Activated T-cell treated with anti-CD3 and anti-CD28 coated beads, Interleukin-2, amount 50 U/mL, for 72 hours (primary cell): Measurements from ENCODE around the gene STAC. TPM values are rescaled to one million over a fixed set of nuclear protein-coding genes. Genes with fewer than 3 reads are reported as not detected.
"Not testable (repeated sequence)": the region's sequence is repeated elsewhere in the genome, so short reads cannot be mapped to it uniquely, and the experiment has no call there.

Source experiments
- ATAC-seq, 2 donors: fragments of 150-1000 bp; cut with Tn5 transposase; replicated peaks in 1 of 2; 2 replicates each; pipeline ENCODE4 v1.10.0; 2021; ENCODE audit warnings: moderate library complexity in 2 of 2, mild to moderate bottlenecking in 1 of 2
- DNase-seq, 2 donors: peaks; one replicate each; pipeline ENCODE4 v3.0.0; 2021 to 2022; ENCODE audit warnings: mixed read lengths in 1 of 2
- H3K27ac Mint-ChIP-seq: one replicate; pipeline ENCODE4 v1.8.0; 2022; ENCODE audit warnings: mild to moderate bottlenecking, moderate library complexity, mixed read lengths
- H3K27me3 Mint-ChIP-seq: one replicate; pipeline ENCODE4 v1.8.0; 2022; ENCODE audit warnings: low read depth, mixed read lengths
- H3K36me3 Mint-ChIP-seq, 2 donors: one replicate each; pipeline ENCODE4 v1.8.0; 2022; ENCODE audit warnings: mixed read lengths in 2 of 2, mild to moderate bottlenecking in 1 of 2; ENCODE audit not compliant: insufficient read depth in 2 of 2
- H3K4me1 Mint-ChIP-seq: one replicate; pipeline ENCODE4 v1.8.0; 2022; ENCODE audit warnings: low read depth, mixed read lengths
- H3K4me3 Mint-ChIP-seq, 2 donors: one replicate each; pipeline ENCODE4 v1.8.0; 2022; ENCODE audit warnings: mild to moderate bottlenecking in 2 of 2, mixed read lengths in 2 of 2, moderate library complexity in 2 of 2
- H3K9me3 Mint-ChIP-seq, 2 donors: one replicate each; pipeline ENCODE4 v1.8.0; 2022; ENCODE audit warnings: mixed read lengths in 2 of 2
- total RNA-seq, 2 donors: library from RNA; stranded (reverse); gene quantifications; one replicate each; pipeline ENCODE4 v1.2.3, GENCODE V29; 2022

The STAC gene
- total RNA-seq, 2 donors from 2014 or later, result not detected

- Mint-ChIP-seq H3K27ac (no peak overlapping the region), H3K4me1 (no peaks in the 10 kb centered on the region), H3K9me3 (no peaks in the 10 kb centered on the region), H3K4me3 (no peak overlapping the region), H3K36me3 (no peaks in the 10 kb centered on the region), H3K27me3 (peaks cover 14% of the 10 kb centered on the region)
- ATAC-seq, result no peak
- DNase-seq, result no peak
Measured at GRCh38 chr3:36558961-36559360, 178.7 kb downstream of the STAC start.

DNA sequence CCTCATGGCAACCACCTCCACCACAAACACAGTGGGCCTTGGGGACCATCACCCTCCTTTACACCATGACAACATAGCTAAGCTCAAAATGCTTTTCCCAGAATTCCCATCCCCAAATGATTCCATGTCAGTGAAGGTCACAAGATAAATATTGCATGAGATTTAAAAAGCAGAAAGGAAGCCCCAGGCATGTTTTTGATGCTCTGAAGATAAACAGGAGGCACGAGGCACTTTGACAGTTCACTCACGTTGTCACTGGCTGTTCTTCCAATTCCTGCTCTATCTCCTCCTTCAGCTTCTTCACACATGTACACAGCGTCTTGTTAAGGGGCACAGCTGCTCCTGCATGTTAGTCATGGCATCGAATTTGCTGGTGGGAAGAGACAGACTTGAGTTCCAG is 180.4 kb downstream of the STAC start:
- no peaks in the 10 kb centered on the region for H3K36me3 Mint-ChIP-seq
- peaks cover 14% of the 10 kb centered on the region for H3K27me3 Mint-ChIP-seq
- no peaks in the 10 kb centered on the region for H3K4me1 Mint-ChIP-seq
- no peak for DNase-seq
- no peak overlapping the region for H3K4me3 Mint-ChIP-seq
- H3K27ac Mint-ChIP-seq, result no peak overlapping the region
- ATAC-seq, result no peak
- H3K9me3 Mint-ChIP-seq, result no peaks in the 10 kb centered on the region

- Mint-ChIP-seq H3K4me3 (no peak overlapping the region), H3K27ac (no peak overlapping the region), H3K4me1 (no peaks in the 10 kb centered on the region), H3K9me3 (no peaks in the 10 kb centered on the region), H3K27me3 (peaks cover 14% of the 10 kb centered on the region), H3K36me3 (no peaks in the 10 kb centered on the region)
- no peak for DNase-seq
- ATAC-seq, result no peak
Measured at GRCh38 chr3:36561601-36562000, 181.3 kb downstream of the STAC start.

DNA sequence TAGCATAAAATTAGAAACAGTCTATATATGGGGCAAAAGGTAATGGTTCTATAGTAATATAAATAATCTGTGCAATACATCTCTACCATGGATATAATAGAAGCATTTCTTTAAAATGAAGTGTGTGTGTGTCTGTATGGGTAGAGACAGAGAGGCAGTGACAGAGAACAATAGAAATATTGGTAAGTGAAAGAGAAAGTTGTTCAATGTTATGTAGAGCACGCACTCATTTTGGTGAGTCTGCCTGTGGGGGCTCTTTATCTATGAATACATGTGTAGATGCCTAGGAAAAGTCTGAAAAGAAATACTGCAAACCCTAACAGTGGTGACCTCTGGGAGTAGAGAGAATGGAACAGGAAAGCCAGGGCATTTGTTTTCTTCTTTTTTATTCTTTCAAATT is 182.6 kb downstream of the STAC start:
- no peak for DNase-seq
- no peak for ATAC-seq
- Mint-ChIP-seq H3K36me3 (no peaks in the 10 kb centered on the region), H3K27ac (no peak overlapping the region), H3K4me1 (no peaks in the 10 kb centered on the region), H3K4me3 (no peak overlapping the region), H3K9me3 (no peaks in the 10 kb centered on the region), H3K27me3 (peaks cover 14% of the 10 kb centered on the region)

DNA sequence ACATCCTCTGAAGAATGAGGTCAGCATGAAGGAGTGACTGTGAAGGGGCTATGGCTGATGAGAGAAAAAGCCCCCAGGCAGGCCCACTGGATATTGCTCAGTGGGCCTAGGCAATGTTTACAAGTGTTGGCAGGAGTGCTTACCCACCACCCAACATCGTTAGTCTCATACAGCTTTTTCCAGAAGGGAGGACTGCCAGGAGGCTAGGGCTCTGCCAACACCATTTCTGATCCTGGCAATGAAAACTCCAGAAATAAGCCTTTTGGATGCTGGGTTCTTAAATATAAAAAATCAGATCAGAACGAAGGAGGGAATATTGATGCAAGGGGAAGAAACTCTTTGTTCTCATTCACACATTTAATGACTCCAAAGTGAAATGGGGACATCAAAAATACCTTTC is 194.9 kb downstream of the STAC start:
- Mint-ChIP-seq H3K9me3 (peaks cover 8 to 12% of the 10 kb centered on the region in 2 donors), H3K27me3 (no peaks in the 10 kb centered on the region), H3K4me3 (no peak overlapping the region), H3K27ac (no peak overlapping the region), H3K36me3 (peaks cover 2 to 6% of the 10 kb centered on the region in 2 donors), H3K4me1 (no peaks in the 10 kb centered on the region)
- no peak for ATAC-seq
- DNase-seq, result no peak

DNA sequence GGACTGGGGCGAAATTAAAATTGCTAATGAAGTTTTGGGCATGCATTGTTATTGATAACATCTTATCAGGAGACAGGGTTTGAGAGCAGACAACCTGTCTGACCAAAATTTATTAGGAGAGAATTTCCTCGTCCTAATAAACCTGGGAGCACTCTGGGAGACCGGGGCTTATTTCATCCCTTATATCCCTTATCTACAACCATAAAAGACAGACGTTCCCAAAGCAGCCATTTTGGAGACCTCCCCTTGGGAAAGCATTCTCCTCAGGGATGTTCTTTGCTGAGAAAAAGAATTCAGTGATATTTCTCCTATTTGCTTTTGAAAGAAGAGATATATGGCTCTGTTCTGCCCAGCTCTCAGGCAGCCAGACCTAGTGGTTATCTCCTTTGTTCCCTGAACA is 198.1 kb downstream of the STAC start:
- not testable (repeated sequence) for H3K36me3 Mint-ChIP-seq, DNase-seq, H3K27ac Mint-ChIP-seq, H3K4me1 Mint-ChIP-seq, H3K27me3 Mint-ChIP-seq, ATAC-seq, H3K4me3 Mint-ChIP-seq
- peaks cover 10 to 18% of the 10 kb centered on the region in 2 donors for H3K9me3 Mint-ChIP-seq

DNA sequence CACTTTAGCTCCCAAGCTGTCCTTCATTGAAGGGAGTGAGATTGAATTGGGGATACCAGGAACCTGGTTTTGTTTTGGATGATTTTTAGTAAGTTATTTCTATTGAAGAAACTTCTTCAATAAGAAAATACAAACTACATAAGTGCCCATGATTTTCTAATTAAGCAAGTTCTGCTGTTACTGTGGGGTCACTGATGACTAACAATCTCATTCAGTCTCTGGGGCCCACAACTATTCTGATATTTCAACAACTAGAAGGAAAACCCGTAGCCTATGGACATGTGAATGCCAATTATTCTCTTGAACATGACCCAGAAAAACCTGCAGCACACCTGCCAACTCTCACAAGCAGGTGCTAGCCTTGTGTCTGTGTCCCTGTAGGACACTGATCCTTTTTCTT is 199.4 kb downstream of the STAC start:
- H3K4me1 Mint-ChIP-seq, result no peaks in the 10 kb centered on the region
- H3K4me3 Mint-ChIP-seq, result no peak overlapping the region
- DNase-seq (no peak), ATAC-seq (no peak)
- H3K27ac Mint-ChIP-seq, result no peak overlapping the region
- peaks cover 11 to 15% of the 10 kb centered on the region in 2 donors for H3K9me3 Mint-ChIP-seq
- no peaks in the 10 kb centered on the region for H3K27me3 Mint-ChIP-seq
- peaks cover 2 to 6% of the 10 kb centered on the region in 2 donors for H3K36me3 Mint-ChIP-seq

DNA sequence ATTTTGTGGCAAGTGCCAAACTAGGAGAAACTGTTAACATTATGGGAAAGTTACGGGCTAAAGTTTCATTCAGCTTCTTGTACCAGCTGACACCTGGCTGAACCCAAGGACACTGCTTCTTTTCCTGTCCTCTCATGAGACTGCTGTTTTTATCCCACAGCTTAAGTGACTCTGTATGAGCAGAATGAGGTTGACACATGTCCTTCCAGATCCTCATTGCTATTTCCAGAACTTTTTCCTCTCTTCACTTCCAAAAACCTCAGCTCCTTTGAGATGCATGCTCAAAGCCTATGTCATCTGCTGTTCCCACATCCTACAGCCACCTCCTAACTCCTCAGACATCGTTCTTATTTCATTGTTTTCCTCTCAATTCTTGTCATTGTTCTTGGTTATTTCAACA is 200.4 kb downstream of the STAC start:
- Mint-ChIP-seq H3K4me3 (no peak overlapping the region), H3K27me3 (no peaks in the 10 kb centered on the region), H3K9me3 (peaks cover 11 to 15% of the 10 kb centered on the region in 2 donors), H3K27ac (no peak overlapping the region), H3K4me1 (no peaks in the 10 kb centered on the region), H3K36me3 (peaks cover 2 to 6% of the 10 kb centered on the region in 2 donors)
- no peak for DNase-seq
- ATAC-seq, result no peak

DNA sequence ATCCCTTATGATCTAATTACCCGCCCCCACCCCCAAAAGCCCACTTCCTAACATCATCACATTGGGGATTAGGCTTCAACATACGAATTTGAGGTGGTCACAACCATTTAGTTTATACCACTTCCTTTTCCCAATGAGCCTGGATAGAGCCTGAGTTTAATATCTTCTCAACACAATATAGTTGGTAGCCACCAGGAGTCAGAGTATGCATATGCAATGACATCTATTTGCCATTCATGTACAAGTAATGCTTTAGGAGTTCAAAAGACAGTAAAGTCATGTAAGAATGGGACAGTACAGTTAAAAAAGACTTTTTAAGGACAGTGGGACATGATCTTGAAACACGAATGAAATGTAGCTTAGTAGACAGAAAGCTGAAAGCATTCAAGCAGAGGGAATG is 211.7 kb downstream of the STAC start:
- Mint-ChIP-seq H3K9me3 (peaks cover under 1 to 3% of the 10 kb centered on the region in 2 donors), H3K4me3 (no peak overlapping the region), H3K27me3 (peaks cover 13% of the 10 kb centered on the region), H3K4me1 (no peaks in the 10 kb centered on the region), H3K36me3 (no peaks in the 10 kb centered on the region), H3K27ac (no peak overlapping the region)
- ATAC-seq, result no peak
- DNase-seq, result no peak

DNA sequence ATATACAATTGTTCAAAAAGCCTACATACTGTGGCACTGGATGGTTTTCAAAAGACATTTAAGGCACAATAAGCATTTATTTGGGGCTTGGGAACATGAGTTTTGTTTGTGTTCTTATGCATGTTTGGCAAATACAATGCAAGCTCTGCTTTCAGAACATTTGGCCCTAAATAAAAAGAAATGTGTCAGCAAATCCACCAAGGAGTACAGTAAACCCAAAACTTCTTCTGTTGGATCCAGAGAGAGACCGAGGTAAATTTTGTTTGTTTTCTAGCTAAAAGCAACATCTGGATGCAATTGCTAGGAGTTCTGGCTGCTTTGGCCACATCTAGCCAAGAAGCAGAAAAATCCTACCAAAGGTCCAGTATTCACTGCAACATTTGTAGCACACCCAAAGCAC is 215.2 kb downstream of the STAC start:
- no peaks in the 10 kb centered on the region for H3K36me3 Mint-ChIP-seq
- no peaks in the 10 kb centered on the region for H3K4me1 Mint-ChIP-seq

GRCh38 chr3:36596419-36596818 is 216.1 kb downstream of the STAC start:
- Mint-ChIP-seq H3K27ac (no peak overlapping the region), H3K4me3 (no peak overlapping the region), H3K4me1 (no peaks in the 10 kb centered on the region), H3K36me3 (no peaks in the 10 kb centered on the region), H3K9me3 (no peaks in the 10 kb centered on the region), H3K27me3 (peaks cover 13% of the 10 kb centered on the region)
- ATAC-seq, result no peak
- no peak for DNase-seq

More for the DNA sequence above, 215.2 kb downstream of the STAC start:
- no peak overlapping the region for H3K27ac Mint-ChIP-seq
- no peak for DNase-seq
- H3K4me3 Mint-ChIP-seq, result no peak overlapping the region
- H3K27me3 Mint-ChIP-seq, result peaks cover 13% of the 10 kb centered on the region
- ATAC-seq, result no peak
- no peaks in the 10 kb centered on the region for H3K9me3 Mint-ChIP-seq

DNA sequence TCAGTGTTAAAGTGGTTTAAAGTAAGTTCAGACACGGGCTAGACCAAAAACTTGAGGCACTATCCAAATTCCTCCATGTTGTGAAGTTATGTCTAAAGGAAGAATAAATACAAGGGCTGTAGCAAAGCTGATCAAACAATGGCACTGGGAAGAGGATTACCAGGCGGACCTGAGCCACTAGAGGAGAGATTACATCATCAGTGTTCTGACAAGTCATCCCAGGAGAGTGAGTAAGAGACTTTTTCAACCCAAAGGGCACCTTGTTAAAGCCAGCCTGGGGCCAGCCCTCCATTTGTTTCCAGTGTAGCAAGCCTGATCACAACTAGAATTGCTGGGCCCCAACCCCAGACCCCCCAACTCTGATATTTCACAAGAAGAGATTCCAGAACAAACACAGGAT is 217.1 kb downstream of the STAC start:
- H3K9me3 Mint-ChIP-seq, result no peaks in the 10 kb centered on the region
- ATAC-seq, result peak; percentile 43 to 56

More for the DNA sequence above, 217.1 kb downstream of the STAC start:
- Mint-ChIP-seq H3K4me3 (no peak overlapping the region), H3K27ac (no peak overlapping the region), H3K36me3 (no peaks in the 10 kb centered on the region), H3K4me1 (no peaks in the 10 kb centered on the region), H3K27me3 (peaks cover 13% of the 10 kb centered on the region)
- DNase-seq, result no peak
